NCI-H187 (cell line): Measurements from ENCODE around the gene ANKRD6.
A peak's percentile ranks its signal among the peaks of the same experiment; 100 is the strongest.
"Not testable (repeated sequence)": the region's sequence is repeated elsewhere in the genome, so short reads cannot be mapped to it uniquely, and the experiment has no call there.

Experiments used
- DNase-seq, 2 experiments: peaks; one replicate each; lab custom pipeline; 2025; lab: John Stamatoyannopoulos, UW

Gene ANKRD6

GRCh38 chr6:89602166-89602565 lies 169.2 kb downstream of the ANKRD6 start:
- DNase-seq: peak; percentile 56 to 69

- DNase-seq: no peak
Observed at GRCh38 chr6:89604653-89605052, 171.7 kb downstream of the ANKRD6 start.

- DNase-seq: no peak
Observed at GRCh38 chr6:89605861-89606260, 172.9 kb downstream of the ANKRD6 start.

- DNase-seq: peak in 1 of 2 experiments; percentile 36
Observed at GRCh38 chr6:89610149-89610642, 177.2 kb downstream of the ANKRD6 start.

- DNase-seq: no peak
Observed at GRCh38 chr6:89611666-89612065, 178.7 kb downstream of the ANKRD6 start.

- DNase-seq: no peak
Observed at GRCh38 chr6:89612121-89612520, 179.2 kb downstream of the ANKRD6 start.

- DNase-seq: no peak
Observed at GRCh38 chr6:89613790-89614189, 180.8 kb downstream of the ANKRD6 start.

GRCh38 chr6:89615882-89616281 lies 182.9 kb downstream of the ANKRD6 start:
- DNase-seq: no peak

- no peak for DNase-seq
Observed at GRCh38 chr6:89616531-89616930, 183.6 kb downstream of the ANKRD6 start.

GRCh38 chr6:89618026-89618425 lies 185.1 kb downstream of the ANKRD6 start:
- DNase-seq: no peak

GRCh38 chr6:89619567-89619966 lies 186.6 kb downstream of the ANKRD6 start:
- no peak for DNase-seq

GRCh38 chr6:89623749-89624148 lies 190.8 kb downstream of the ANKRD6 start:
- DNase-seq: no peak

- no peak for DNase-seq
Observed at GRCh38 chr6:89630488-89630887, 197.5 kb downstream of the ANKRD6 start.

GRCh38 chr6:89636412-89636811 lies 203.5 kb downstream of the ANKRD6 start:
- not testable (repeated sequence) for DNase-seq

- no peak for DNase-seq
Observed at GRCh38 chr6:89637960-89638319, 205.0 kb downstream of the ANKRD6 start.

GRCh38 chr6:89638320-89639195 lies 205.6 kb downstream of the ANKRD6 start, which contains the start of gene LYRM2:
TSS of gene LYRM2 (minus strand) at chr6:89638747. CDS start at chr6:89638716, 31 bp downstream.
- peak; percentile 82 to 88 for DNase-seq

GRCh38 chr6:89640804-89641203 lies 207.9 kb downstream of the ANKRD6 start:
- DNase-seq: no peak

GRCh38 chr6:89641581-89641980 lies 208.6 kb downstream of the ANKRD6 start:
- DNase-seq: not testable (repeated sequence)

GRCh38 chr6:89642956-89643355 lies 210.0 kb downstream of the ANKRD6 start:
- DNase-seq: no peak

GRCh38 chr6:89643406-89643805 lies 210.5 kb downstream of the ANKRD6 start:
- DNase-seq: no peak

GRCh38 chr6:89644864-89645263 lies 211.9 kb downstream of the ANKRD6 start:
- DNase-seq: peak in 1 of 2 experiments; percentile 23

GRCh38 chr6:89649682-89650081 lies 216.7 kb downstream of the ANKRD6 start:
- no peak for DNase-seq

GRCh38 chr6:89650579-89650978 lies 217.6 kb downstream of the ANKRD6 start:
- DNase-seq: no peak

GRCh38 chr6:89655122-89655521 lies 222.2 kb downstream of the ANKRD6 start:
- DNase-seq: no peak
